ENCODE measurements around the gene RIPK4. TPM values are rescaled to one million over a fixed set of nuclear protein-coding genes. Genes with fewer than 3 reads are reported as not detected.

The RIPK4 gene
- polyA plus RNA-seq, 3 donors, result 0.05 to 0.09 TPM; not detected in 1

DNA sequence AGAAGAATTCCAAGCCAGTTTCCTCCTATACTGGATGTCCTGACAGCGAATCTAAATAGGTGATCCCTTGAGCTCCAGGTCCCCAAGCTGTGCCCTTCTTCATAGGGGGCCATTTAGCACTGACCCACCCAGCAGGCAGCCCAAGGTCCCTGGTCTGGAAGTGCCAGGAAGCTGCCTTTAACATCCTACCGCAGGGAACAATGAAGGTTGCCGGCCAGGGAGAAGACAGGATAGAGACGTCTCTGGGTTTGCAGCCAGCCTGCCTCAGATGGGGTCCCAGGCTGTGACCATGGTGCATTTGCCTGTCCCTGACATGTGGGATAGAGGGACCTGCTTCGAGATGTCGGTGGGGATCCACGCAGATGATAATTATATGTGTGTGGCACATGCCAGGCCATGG lies 2.7 kb upstream of the RIPK4 start:
- Mint-ChIP-seq H3K36me3 (peaks cover 22 to 25% of the 10 kb centered on the region in 2 donors), H3K4me1 (peaks cover 25% of the 10 kb centered on the region), H3K4me3 (peak overlapping the region in 1 of 2 donors; percentile 91), H3K9me3 (peaks cover 0 to 20% (median 13%) of the 10 kb centered on the region in 7 donors), H3K27ac (no peak overlapping the region), H3K27me3 (ENCODE audit: low read depth in 3 of 3) (peaks cover 75 to 90% (median 82%) of the 10 kb centered on the region in 3 donors)
- Histone ChIP-seq H3K4me3 (replicated peaks in 1 of 3; ENCODE audit: low read depth in 2 of 3, low read length in 3 of 3) (no peak overlapping the region), H2AFZ (ENCODE audit: insufficient read depth, low read depth, low read length, poor library complexity, severe bottlenecking) (no peak overlapping the region), H3K79me2 (ENCODE audit: insufficient read depth, low read length) (no peaks in the 10 kb centered on the region), H3K9me3 (replicated peaks in 1 of 2; ENCODE audit: control insufficient read depth in 1 of 2, insufficient read depth in 1 of 2, low read length in 2 of 2) (peaks cover 0 to 14% of the 10 kb centered on the region in 2 donors), H3K9ac (ENCODE audit: insufficient read depth, low read length, poor library complexity, severe bottlenecking) (no peak overlapping the region), H3K4me2 (replicated peaks; ENCODE audit: extremely low read depth, low read length, poor library complexity, severe bottlenecking) (no peak overlapping the region), H3K4me1 (ENCODE audit: control insufficient read depth in 1 of 2, insufficient read depth in 2 of 2, low read length in 2 of 2) (peaks cover 30 to 35% of the 10 kb centered on the region in 2 donors), H3K36me3 (replicated peaks in 1 of 2; ENCODE audit: control insufficient read depth in 1 of 2, insufficient read depth in 2 of 2, low read length in 2 of 2) (no peaks in the 10 kb centered on the region), H3K27me3 (ENCODE audit: control insufficient read depth in 2 of 2, insufficient read depth in 2 of 2, low read length in 2 of 2) (peaks cover 61 to 74% of the 10 kb centered on the region in 2 donors), H4K20me1 (ENCODE audit: insufficient read depth, low read length) (no peaks in the 10 kb centered on the region), H3K27ac (ENCODE audit: low read depth in 1 of 2, low read length in 2 of 2) (no peak overlapping the region)
- 74% methylated on average over 7 of the region's 7 CpGs for WGBS (ENCODE audit: insufficient coverage)
- TF ChIP-seq, protein P1, sequence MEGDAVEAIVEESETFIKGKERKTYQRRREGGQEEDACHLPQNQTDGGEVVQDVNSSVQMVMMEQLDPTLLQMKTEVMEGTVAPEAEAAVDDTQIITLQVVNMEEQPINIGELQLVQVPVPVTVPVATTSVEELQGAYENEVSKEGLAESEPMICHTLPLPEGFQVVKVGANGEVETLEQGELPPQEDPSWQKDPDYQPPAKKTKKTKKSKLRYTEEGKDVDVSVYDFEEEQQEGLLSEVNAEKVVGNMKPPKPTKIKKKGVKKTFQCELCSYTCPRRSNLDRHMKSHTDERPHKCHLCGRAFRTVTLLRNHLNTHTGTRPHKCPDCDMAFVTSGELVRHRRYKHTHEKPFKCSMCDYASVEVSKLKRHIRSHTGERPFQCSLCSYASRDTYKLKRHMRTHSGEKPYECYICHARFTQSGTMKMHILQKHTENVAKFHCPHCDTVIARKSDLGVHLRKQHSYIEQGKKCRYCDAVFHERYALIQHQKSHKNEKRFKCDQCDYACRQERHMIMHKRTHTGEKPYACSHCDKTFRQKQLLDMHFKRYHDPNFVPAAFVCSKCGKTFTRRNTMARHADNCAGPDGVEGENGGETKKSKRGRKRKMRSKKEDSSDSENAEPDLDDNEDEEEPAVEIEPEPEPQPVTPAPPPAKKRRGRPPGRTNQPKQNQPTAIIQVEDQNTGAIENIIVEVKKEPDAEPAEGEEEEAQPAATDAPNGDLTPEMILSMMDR (IDR thresholded peaks at IDR 0.05), result no peak
- intact Hi-C loops (cut with micrococcal nuclease), result loop anchor here (5.0 to 10.0 kb wide), 2 partner anchors 42 to 95 kb away; no protein-coding TSS in a partner anchor
- no peak for DNase-seq

DNA sequence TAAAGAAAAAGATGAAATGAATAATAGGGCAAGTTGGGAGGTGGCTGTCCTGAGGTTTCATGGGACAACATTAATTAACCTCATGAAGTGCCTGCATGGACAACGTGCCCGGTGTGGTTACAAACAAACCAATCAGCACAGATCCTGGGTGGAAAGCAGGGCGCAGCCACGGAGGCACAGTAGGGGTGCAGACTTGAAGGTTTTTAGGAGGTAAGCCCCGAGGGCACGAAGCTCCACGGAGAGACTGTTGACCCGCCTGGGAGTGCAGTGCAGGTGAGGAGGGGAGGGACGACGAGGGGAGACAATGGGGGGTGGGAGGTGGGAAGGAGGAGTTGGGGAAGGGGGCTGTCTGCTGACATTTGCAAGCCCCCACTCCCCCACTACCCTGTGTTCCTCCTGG lies 2.3 kb upstream of the RIPK4 start:
- H3K79me2 ChIP-seq (ENCODE audit: insufficient read depth, low read length), result no peaks in the 10 kb centered on the region
- peaks cover 0 to 14% of the 10 kb centered on the region in 2 donors for H3K9me3 ChIP-seq (replicated peaks in 1 of 2; ENCODE audit: control insufficient read depth in 1 of 2, insufficient read depth in 1 of 2, low read length in 2 of 2)
- Mint-ChIP-seq H3K36me3 (peaks cover 22 to 25% of the 10 kb centered on the region in 2 donors), H3K27ac (peak overlapping the region in 1 of 7 donors; percentile 41), H3K27me3 (ENCODE audit: low read depth in 3 of 3) (peaks cover 76 to 91% (median 84%) of the 10 kb centered on the region in 3 donors), H3K4me1 (peaks cover 25% of the 10 kb centered on the region), H3K4me3 (peak overlapping the region; percentile 74 to 91), H3K9me3 (peaks cover 0 to 20% (median 13%) of the 10 kb centered on the region in 7 donors)
- no peak for DNase-seq
- peak overlapping the region; percentile 37 for H2AFZ ChIP-seq (ENCODE audit: insufficient read depth, low read depth, low read length, poor library complexity, severe bottlenecking)
- H3K4me1 ChIP-seq (ENCODE audit: control insufficient read depth in 1 of 2, insufficient read depth in 2 of 2, low read length in 2 of 2), result peaks cover 30 to 35% of the 10 kb centered on the region in 2 donors
- peak overlapping the region; percentile 7 to 65 (median 14) for H3K4me3 ChIP-seq (replicated peaks in 1 of 3; ENCODE audit: low read depth in 2 of 3, low read length in 3 of 3)
- intact Hi-C loops (cut with micrococcal nuclease), result loop anchor here (5.0 to 10.0 kb wide), 2 partner anchors 42 to 94 kb away; no protein-coding TSS in a partner anchor
- TF ChIP-seq, protein P1 (IDR thresholded peaks at IDR 0.05), result no peak
- WGBS (ENCODE audit: insufficient coverage), result no CpG with 5 or more reads among the region's 10 CpGs
- no peaks in the 10 kb centered on the region for H4K20me1 ChIP-seq (ENCODE audit: insufficient read depth, low read length)
- no peak overlapping the region for H3K9ac ChIP-seq (ENCODE audit: insufficient read depth, low read length, poor library complexity, severe bottlenecking)
- no peak overlapping the region for H3K27ac ChIP-seq (ENCODE audit: low read depth in 1 of 2, low read length in 2 of 2)
- H3K27me3 ChIP-seq (ENCODE audit: control insufficient read depth in 2 of 2, insufficient read depth in 2 of 2, low read length in 2 of 2), result peaks cover 56 to 76% of the 10 kb centered on the region in 2 donors
- peak overlapping the region; percentile 61 for H3K4me2 ChIP-seq (replicated peaks; ENCODE audit: extremely low read depth, low read length, poor library complexity, severe bottlenecking)
- no peaks in the 10 kb centered on the region for H3K36me3 ChIP-seq (replicated peaks in 1 of 2; ENCODE audit: control insufficient read depth in 1 of 2, insufficient read depth in 2 of 2, low read length in 2 of 2)
